ENCODE measurements around the gene IQGAP3.

Gene IQGAP3

DNA sequence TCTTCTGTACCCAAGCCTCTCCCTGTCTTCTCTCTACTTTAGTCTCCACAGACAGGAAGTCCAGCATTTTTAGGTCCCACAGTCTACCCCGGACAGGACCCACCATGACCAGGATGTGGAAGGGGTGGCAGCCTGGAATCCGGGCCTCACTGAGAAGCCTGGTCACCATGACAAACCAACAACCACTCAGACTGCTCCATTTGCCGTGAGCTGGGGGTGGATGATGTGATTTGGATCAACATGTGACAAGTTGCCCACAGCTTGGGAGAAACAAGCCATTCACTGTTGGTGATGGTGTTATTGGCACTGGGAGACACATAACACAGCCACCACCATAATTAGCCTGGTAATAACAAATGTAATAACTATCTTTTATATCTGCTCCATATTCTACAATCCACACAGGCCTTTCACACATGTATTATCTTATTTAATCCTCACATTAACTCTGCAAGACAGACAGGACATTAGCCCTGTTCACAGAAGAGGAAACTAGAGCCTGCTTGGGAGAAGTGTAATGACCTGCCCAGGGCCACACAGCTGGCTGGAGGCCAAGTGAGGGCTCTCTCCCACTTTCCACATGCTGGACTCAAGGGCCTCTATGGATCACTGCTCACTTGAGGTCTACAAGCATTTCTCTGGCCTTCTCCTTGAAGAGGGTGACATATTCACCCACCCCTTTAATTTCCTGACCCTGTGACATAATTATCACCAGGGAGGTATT lies 94.7 kb downstream of the IQGAP3 start:
- TF ChIP-seq, protein P1, sequence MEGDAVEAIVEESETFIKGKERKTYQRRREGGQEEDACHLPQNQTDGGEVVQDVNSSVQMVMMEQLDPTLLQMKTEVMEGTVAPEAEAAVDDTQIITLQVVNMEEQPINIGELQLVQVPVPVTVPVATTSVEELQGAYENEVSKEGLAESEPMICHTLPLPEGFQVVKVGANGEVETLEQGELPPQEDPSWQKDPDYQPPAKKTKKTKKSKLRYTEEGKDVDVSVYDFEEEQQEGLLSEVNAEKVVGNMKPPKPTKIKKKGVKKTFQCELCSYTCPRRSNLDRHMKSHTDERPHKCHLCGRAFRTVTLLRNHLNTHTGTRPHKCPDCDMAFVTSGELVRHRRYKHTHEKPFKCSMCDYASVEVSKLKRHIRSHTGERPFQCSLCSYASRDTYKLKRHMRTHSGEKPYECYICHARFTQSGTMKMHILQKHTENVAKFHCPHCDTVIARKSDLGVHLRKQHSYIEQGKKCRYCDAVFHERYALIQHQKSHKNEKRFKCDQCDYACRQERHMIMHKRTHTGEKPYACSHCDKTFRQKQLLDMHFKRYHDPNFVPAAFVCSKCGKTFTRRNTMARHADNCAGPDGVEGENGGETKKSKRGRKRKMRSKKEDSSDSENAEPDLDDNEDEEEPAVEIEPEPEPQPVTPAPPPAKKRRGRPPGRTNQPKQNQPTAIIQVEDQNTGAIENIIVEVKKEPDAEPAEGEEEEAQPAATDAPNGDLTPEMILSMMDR (IDR thresholded peaks at IDR 0.05; ENCODE audit: low read depth, low read length, missing control alignments): no peak
- no peak overlapping the region for H3K4me3 ChIP-seq (replicated peaks; ENCODE audit: low read depth, low read length)
- no peak for DNase-seq (ENCODE audit: extremely low read depth, low read depth)

DNA sequence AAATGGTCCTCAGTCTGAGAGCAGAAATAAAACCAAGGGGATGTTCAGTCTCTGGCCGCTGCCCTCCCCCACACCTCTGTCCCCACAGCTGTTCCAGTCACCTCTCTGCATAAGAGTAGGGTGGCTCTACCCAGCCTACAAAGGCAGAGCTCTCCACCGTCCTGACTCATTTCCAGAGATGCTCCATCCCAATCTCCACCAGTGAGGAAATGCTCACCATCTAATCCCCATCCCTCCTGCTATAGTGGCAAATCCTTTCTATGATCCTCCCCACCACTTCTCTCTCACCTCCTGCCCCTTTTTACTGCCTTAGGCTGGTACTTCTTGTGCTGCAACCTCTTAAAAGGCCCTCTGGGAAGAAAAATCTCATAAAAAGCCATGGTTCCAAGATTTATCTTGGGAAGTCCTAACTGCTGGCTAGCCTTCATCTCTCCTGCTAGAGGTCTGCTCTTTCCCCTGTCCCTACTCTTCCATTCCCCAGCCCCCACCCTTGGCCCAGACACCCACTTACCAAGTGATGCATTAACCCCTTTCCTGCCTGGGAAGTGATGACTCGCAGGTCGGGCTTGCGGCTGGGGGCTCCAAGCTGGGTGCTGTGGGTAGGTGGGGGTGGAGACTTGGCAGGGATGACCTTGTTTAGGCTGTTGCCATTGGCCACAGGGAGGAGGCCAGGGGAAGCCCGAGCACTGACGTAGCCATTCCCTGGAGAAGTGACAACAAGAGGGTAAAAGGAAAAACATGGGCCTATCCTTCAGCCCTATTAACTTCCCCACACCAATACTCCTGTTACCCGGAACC lies 95.7 kb downstream of the IQGAP3 start:
- TF ChIP-seq, protein P1 (IDR thresholded peaks at IDR 0.05; ENCODE audit: low read depth, low read length, missing control alignments): no peak
- no peak for DNase-seq (ENCODE audit: extremely low read depth, low read depth)
- no peak overlapping the region for H3K4me3 ChIP-seq (replicated peaks; ENCODE audit: low read depth, low read length)

GRCh38 chr1:156475568-156476500 lies 96.5 kb downstream of the IQGAP3 start:
- TF ChIP-seq, protein P1 (IDR thresholded peaks at IDR 0.05; ENCODE audit: low read depth, low read length, missing control alignments): no peak

More at GRCh38 chr1:156475568-156476500, 96.5 kb downstream of the IQGAP3 start:
- no peak overlapping the region for H3K4me3 ChIP-seq (replicated peaks; ENCODE audit: low read depth, low read length)
- peak; percentile 52 for DNase-seq (ENCODE audit: extremely low read depth, low read depth)
